Sigmoid colon (tissue), 3 donors: ENCODE data around the gene HOXC9.

Source experiments
- POLR2A ChIP-seq, 2 donors: fragments of 450-650 bp; IDR thresholded peaks; one replicate each; pipeline ENCODE4 v1.6.1; 2016; ENCODE audit warnings: antibody characterized with exemption in 2 of 2, mild to moderate bottlenecking in 2 of 2, moderate library complexity in 2 of 2
- TF ChIP-seq, protein P1 (sequence below), 4 experiments: fragments of 450-650 bp in 3 of 4; fragments of 200-600 bp in 1 of 4; IDR thresholded peaks; one replicate each; pipeline ENCODE4 v1.5.1; 2016 to 2019; ENCODE audit warnings: antibody characterized with exemption in 4 of 4, mild to moderate bottlenecking in 3 of 4, moderate library complexity in 2 of 4

DNA sequence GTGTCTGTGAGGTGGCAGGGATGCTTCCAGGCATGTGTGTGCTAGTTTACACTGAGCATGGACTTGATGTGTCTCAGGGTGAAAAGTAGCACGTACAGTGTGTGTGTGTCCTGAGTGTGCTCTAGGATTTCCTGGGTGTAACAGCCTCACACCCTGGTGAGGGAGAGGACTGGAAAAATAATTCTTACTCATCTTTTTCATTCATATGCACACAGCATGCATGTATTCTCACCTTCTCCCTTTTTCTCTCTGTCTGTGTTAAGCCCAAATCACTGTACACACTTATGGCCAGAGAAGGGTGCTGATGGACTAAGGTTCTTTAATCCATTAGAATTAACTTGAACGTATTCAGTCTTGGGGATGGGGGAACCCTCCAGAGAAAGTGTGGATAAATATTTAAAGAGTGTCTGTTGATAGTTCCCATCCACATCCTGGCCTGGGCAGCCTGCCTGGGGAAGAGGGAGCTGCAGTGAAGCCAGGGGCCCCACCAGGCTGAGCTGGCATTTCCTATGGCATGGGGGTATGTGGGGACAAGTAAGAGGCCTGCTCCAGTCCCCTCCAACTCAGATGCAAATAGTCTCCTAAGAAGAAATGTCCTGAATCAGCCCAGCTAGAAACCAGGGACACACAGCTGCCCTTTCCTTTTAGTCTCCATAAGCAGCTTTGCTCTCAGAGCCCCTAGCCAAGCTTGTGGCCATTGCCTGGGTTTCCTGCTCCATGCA is 7.7 kb downstream of the HOXC9 start:
- TF ChIP-seq, protein P1, sequence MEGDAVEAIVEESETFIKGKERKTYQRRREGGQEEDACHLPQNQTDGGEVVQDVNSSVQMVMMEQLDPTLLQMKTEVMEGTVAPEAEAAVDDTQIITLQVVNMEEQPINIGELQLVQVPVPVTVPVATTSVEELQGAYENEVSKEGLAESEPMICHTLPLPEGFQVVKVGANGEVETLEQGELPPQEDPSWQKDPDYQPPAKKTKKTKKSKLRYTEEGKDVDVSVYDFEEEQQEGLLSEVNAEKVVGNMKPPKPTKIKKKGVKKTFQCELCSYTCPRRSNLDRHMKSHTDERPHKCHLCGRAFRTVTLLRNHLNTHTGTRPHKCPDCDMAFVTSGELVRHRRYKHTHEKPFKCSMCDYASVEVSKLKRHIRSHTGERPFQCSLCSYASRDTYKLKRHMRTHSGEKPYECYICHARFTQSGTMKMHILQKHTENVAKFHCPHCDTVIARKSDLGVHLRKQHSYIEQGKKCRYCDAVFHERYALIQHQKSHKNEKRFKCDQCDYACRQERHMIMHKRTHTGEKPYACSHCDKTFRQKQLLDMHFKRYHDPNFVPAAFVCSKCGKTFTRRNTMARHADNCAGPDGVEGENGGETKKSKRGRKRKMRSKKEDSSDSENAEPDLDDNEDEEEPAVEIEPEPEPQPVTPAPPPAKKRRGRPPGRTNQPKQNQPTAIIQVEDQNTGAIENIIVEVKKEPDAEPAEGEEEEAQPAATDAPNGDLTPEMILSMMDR (IDR thresholded peaks at IDR 0.05), result no peak
- no peak for TF ChIP-seq POLR2A (IDR thresholded peaks at IDR 0.05)
